HEK293 (cell line): ENCODE measurements around the gene MAP3K5.
A peak's percentile ranks its signal among the peaks of the same experiment; 100 is the strongest.

ENCODE experiments used
- CTCF ChIA-PET: fragments of 350-600 bp; formaldehyde crosslinking; extraction: SDS; loops from one replicate; lab custom pipeline; 2021; ENCODE audit warnings: antibody characterized with exemption; lab: Yijun Ruan, JAX
- POLR2A ChIA-PET: fragments of 300-600 bp; formaldehyde crosslinking; extraction: SDS; loops from one replicate; lab custom pipeline; 2020; ENCODE audit warnings: antibody characterized with exemption, inconsistent platforms; lab: Yijun Ruan, JAX
- H3K27ac ChIP-seq: fragments of 200-500 bp; sonication (Bioruptor generic); 2 replicates; pipeline ENCODE4 v1.5.1; 2014; ENCODE audit warnings: low read depth, low read length, control low read depth, inconsistent platforms; ENCODE audit errors: extremely low read depth
- H3K36me3 ChIP-seq, 2 experiments: fragments of 200-500 bp in 1 of 2; sonication (Bioruptor generic) in 1 of 2; 1 replicate in 1 of 2; 2 replicates in 1 of 2; pipeline ENCODE4 v1.5.1; 2014 to 2017; ENCODE audit warnings: inconsistent platforms in 2 of 2, low read length in 2 of 2; ENCODE audit not compliant: control insufficient read depth in 2 of 2, insufficient read depth in 1 of 2
- H3K4me1 ChIP-seq: fragments of 200-500 bp; sonication (Bioruptor generic); 2 replicates; pipeline ENCODE4 v1.5.1; 2014; ENCODE audit warnings: mild to moderate bottlenecking, low read length, inconsistent platforms; ENCODE audit not compliant: control insufficient read depth, insufficient read depth
- H3K4me3 ChIP-seq: 2 replicates; pipeline ENCODE4 v1.5.1; 2011; ENCODE audit warnings: low read depth, mild to moderate bottlenecking, control low read depth, low read length, moderate library complexity
- H3K9me3 ChIP-seq: fragments of 200-500 bp; sonication (Bioruptor generic); 2 replicates; pipeline ENCODE4 v1.5.1; 2014; ENCODE audit warnings: low read depth, low read length, inconsistent platforms; ENCODE audit not compliant: control insufficient read depth, insufficient read depth
- EGR2 ChIP-seq: fragments of 450-650 bp; formaldehyde crosslinking; IDR thresholded peaks from 2 replicates; pipeline ENCODE4 v1.5.1; 2016; ENCODE audit warnings: low read depth, missing biosample characterization, missing genetic modification characterization
- GFI1B ChIP-seq: fragments of 450-650 bp; formaldehyde crosslinking; IDR thresholded peaks from 2 replicates; pipeline ENCODE4 v1.5.1; 2016; ENCODE audit warnings: missing biosample characterization, missing genetic modification characterization
- HOXC10 ChIP-seq: sonication (generic); formaldehyde crosslinking; IDR thresholded peaks from 2 replicates; pipeline ENCODE4 v1.8.1; 2023; ENCODE audit warnings: mild to moderate bottlenecking, missing genetic modification reagents
- IKZF3 ChIP-seq: fragments of 450-650 bp; IDR thresholded peaks from 2 replicates; pipeline ENCODE4 v1.5.0; 2018; ENCODE audit warnings: missing biosample characterization, mild to moderate bottlenecking, missing genetic modification characterization, moderate library complexity
- KLF1 ChIP-seq: fragments of 450-650 bp; formaldehyde crosslinking; IDR thresholded peaks from 2 replicates; pipeline ENCODE4 v1.5.1; 2016; ENCODE audit warnings: missing biosample characterization, missing genetic modification characterization
- KLF7 ChIP-seq: fragments of 450-650 bp; formaldehyde crosslinking; IDR thresholded peaks from 2 replicates; pipeline ENCODE4 v1.5.1; 2016; ENCODE audit warnings: missing biosample characterization, missing genetic modification characterization, borderline replicate concordance
- SALL2 ChIP-seq: fragments of 450-650 bp; formaldehyde crosslinking; IDR thresholded peaks from 2 replicates; pipeline ENCODE4 v1.5.0; 2017; ENCODE audit warnings: missing biosample characterization, mild to moderate bottlenecking, missing genetic modification characterization, borderline replicate concordance
- SCRT1 ChIP-seq: fragments of 450-650 bp; formaldehyde crosslinking; IDR thresholded peaks from 2 replicates; pipeline ENCODE4 v1.5.1; 2016; ENCODE audit warnings: missing biosample characterization, missing genetic modification characterization, borderline replicate concordance
- SETDB1 ChIP-seq: IDR thresholded peaks from one replicate; pipeline ENCODE4 v1.6.1; 2017; ENCODE audit warnings: mild to moderate bottlenecking, low read length, moderate library complexity, mixed read lengths; ENCODE audit not compliant: insufficient read length
- ZNF112 ChIP-seq: fragments of 450-650 bp; formaldehyde crosslinking; IDR thresholded peaks from 2 replicates; pipeline ENCODE4 v1.5.0; 2017; ENCODE audit warnings: missing biosample characterization, missing genetic modification characterization
- ZNF133 ChIP-seq: fragments of 450-650 bp; formaldehyde crosslinking; IDR thresholded peaks from 2 replicates; pipeline ENCODE4 v1.5.1; 2016; ENCODE audit warnings: missing biosample characterization, missing genetic modification characterization
- ZNF248 ChIP-seq: fragments of 450-650 bp; formaldehyde crosslinking; IDR thresholded peaks from 2 replicates; pipeline ENCODE4 v1.5.1; 2017; ENCODE audit warnings: missing biosample characterization, missing genetic modification characterization
- ZNF311 ChIP-seq: fragments of 450-650 bp; formaldehyde crosslinking; IDR thresholded peaks from 2 replicates; pipeline ENCODE4 v1.5.1; 2017; ENCODE audit warnings: missing biosample characterization, missing genetic modification characterization, borderline replicate concordance
- ZNF391 ChIP-seq: fragments of 450-650 bp; formaldehyde crosslinking; IDR thresholded peaks from 2 replicates; pipeline ENCODE4 v1.5.1; 2016; ENCODE audit warnings: low read depth, missing biosample characterization, missing genetic modification characterization, borderline replicate concordance
- ZNF426 ChIP-seq: fragments of 450-650 bp; formaldehyde crosslinking; IDR thresholded peaks from 2 replicates; pipeline ENCODE4 v1.5.1; 2017; ENCODE audit warnings: missing biosample characterization, missing genetic modification characterization, mild to moderate bottlenecking, inconsistent platforms, moderate library complexity
- ZNF488 ChIP-seq: fragments of 450-650 bp; formaldehyde crosslinking; IDR thresholded peaks from 2 replicates; pipeline ENCODE4 v1.5.1; 2016; ENCODE audit warnings: missing biosample characterization, missing genetic modification characterization
- ZNF626 ChIP-seq: fragments of 450-650 bp; sonication (Bioruptor Pico); formaldehyde crosslinking; IDR thresholded peaks from 2 replicates; pipeline ENCODE4 v1.5.1; 2018; ENCODE audit warnings: missing biosample characterization, missing genetic modification characterization, inconsistent platforms
- ZNF654 ChIP-seq: fragments of 450-650 bp; formaldehyde crosslinking; IDR thresholded peaks from 2 replicates; pipeline ENCODE4 v1.5.1; 2016; ENCODE audit warnings: low read depth, missing biosample characterization, missing genetic modification characterization
- ZNF701 ChIP-seq: fragments of 450-650 bp; formaldehyde crosslinking; IDR thresholded peaks from 2 replicates; pipeline ENCODE4 v1.5.1; 2016; ENCODE audit warnings: missing biosample characterization, missing genetic modification characterization
- ZNF768 ChIP-seq: fragments of 450-650 bp; formaldehyde crosslinking; IDR thresholded peaks from 2 replicates; pipeline ENCODE4 v1.5.1; 2018; ENCODE audit warnings: missing biosample characterization, mild to moderate bottlenecking, missing genetic modification characterization
- ZNF776 ChIP-seq: fragments of 450-650 bp; formaldehyde crosslinking; IDR thresholded peaks from 2 replicates; pipeline ENCODE4 v1.5.0; 2017; ENCODE audit warnings: missing biosample characterization, missing genetic modification characterization, borderline replicate concordance
- ZNF830 ChIP-seq: fragments of 450-650 bp; IDR thresholded peaks from 2 replicates; pipeline ENCODE4 v1.5.0; 2018; ENCODE audit warnings: missing biosample characterization, missing genetic modification characterization, low read depth, mild to moderate bottlenecking, moderate library complexity
- TF ChIP-seq, protein P1 (sequence below): fragments of 450-650 bp; formaldehyde crosslinking; IDR thresholded peaks from 2 replicates; pipeline ENCODE4; 2016; ENCODE audit warnings: missing biosample characterization, missing genetic modification characterization
- TF ChIP-seq, protein P2 (sequence below): fragments of 450-650 bp; formaldehyde crosslinking; IDR thresholded peaks from 2 replicates; pipeline ENCODE4 v1.5.1; 2016; ENCODE audit warnings: missing biosample characterization, missing genetic modification characterization

Gene MAP3K5

GRCh38 chr6:136706430-136706829 lies 85.8 kb downstream of the MAP3K5 start:
- Histone ChIP-seq H3K4me3 (no peak overlapping the region), H3K9me3 (no peaks in the 10 kb centered on the region), H3K36me3 (no peaks in the 10 kb centered on the region; a peak in 1 of 3 replicates), H3K4me1 (peaks cover 2% of the 10 kb centered on the region; the same call in 1 of the 2 replicates), H3K27ac (no peak overlapping the region)
- no peak for TF ChIP-seq EGR2 (tag by site-specific recombination)
- TF ChIP-seq ZNF133 (tag by site-specific recombination), result peak; percentile 84
- CTCF ChIA-PET, result interaction anchor here (1.1 to 1.4 kb wide), 2 partner anchors 62 to 86 kb away, joined by 3 to 6 read pairs; partner anchors contain the start of gene MAP3K5
- POLR2A ChIA-PET, result no interaction called here

DNA sequence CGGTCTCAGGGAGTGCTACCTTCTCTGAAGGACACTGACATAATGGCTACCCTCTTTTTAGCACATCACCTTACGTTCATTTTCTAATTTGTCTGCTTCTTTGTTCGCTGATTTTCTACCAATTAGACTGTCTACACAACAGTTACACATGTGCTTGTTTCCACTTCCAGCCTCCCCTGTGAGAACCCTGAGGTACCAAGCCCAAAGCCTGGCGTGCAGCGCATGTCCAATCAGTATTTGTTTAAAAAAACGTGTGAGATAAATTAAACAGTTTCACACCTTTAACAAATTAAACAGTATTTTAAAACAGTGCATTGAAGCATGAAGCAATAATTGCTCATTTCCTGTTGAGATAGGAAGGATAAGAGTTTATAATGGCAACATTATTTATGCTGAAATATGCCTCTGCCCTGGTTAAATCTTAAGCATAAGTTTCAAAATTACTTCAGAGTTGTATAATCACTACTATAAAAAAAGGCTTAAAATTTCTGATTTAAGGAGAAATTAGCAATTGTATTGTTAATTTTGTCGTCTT lies 88.9 kb downstream of the MAP3K5 start:
- TF ChIP-seq SCRT1 (tag by site-specific recombination) (no peak), ZNF830 (tag by site-specific recombination) (no peak), ZNF426 (tag by site-specific recombination) (no peak), ZNF391 (tag by site-specific recombination) (no peak), SALL2 (tag by site-specific recombination) (no peak), IKZF3 (tag by site-specific recombination) (no peak), HOXC10 (CRISPR knock-in tag) (no peak), ZNF311 (tag by site-specific recombination) (no peak), ZNF112 (tag by site-specific recombination) (no peak), ZNF248 (tag by site-specific recombination) (no peak), ZNF768 (no peak), ZNF488 (tag by site-specific recombination) (no peak), GFI1B (tag by site-specific recombination) (no peak), ZNF626 (tag by site-specific recombination) (no peak), SETDB1 (no peak), KLF1 (tag by site-specific recombination) (no peak)
- TF ChIP-seq, protein P1, sequence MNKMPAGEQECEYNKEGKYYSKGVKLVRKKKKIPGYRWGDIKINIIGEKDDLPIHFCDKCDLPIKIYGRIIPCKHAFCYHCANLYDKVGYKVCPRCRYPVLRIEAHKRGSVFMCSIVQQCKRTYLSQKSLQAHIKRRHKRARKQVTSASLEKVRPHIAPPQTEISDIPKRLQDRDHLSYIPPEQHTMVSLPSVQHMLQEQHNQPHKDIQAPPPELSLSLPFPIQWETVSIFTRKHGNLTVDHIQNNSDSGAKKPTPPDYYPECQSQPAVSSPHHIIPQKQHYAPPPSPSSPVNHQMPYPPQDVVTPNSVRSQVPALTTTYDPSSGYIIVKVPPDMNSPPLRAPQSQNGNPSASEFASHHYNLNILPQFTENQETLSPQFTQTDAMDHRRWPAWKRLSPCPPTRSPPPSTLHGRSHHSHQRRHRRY, result no peak
- TF ChIP-seq, all 188 proteins: peak for 0
- Histone ChIP-seq H3K9me3 (no peaks in the 10 kb centered on the region), H3K4me1 (peaks cover 2% of the 10 kb centered on the region; the same call in 1 of the 2 replicates), H3K36me3 (no peaks in the 10 kb centered on the region; a peak in 1 of 3 replicates), H3K27ac (no peak overlapping the region), H3K4me3 (no peak overlapping the region)
- CTCF ChIA-PET, result interaction anchor here (1.2 to 1.7 kb wide), 2 partner anchors 18 to 59 kb away, joined by 4 to 5 read pairs; no protein-coding TSS in a partner anchor
- POLR2A ChIA-PET, result no interaction called here

GRCh38 chr6:136701045-136701444 lies 91.2 kb downstream of the MAP3K5 start:
- Histone ChIP-seq H3K4me3 (no peak overlapping the region), H3K4me1 (peaks cover 2% of the 10 kb centered on the region; the same call in 1 of the 2 replicates), H3K9me3 (no peaks in the 10 kb centered on the region), H3K36me3 (no peaks in the 10 kb centered on the region; a peak in 1 of 3 replicates), H3K27ac (no peak overlapping the region)
- TF ChIP-seq ZNF776 (tag by site-specific recombination) (no peak), ZNF654 (tag by site-specific recombination) (no peak), ZNF701 (tag by site-specific recombination) (no peak), KLF7 (tag by site-specific recombination) (no peak)
- TF ChIP-seq, protein P2, sequence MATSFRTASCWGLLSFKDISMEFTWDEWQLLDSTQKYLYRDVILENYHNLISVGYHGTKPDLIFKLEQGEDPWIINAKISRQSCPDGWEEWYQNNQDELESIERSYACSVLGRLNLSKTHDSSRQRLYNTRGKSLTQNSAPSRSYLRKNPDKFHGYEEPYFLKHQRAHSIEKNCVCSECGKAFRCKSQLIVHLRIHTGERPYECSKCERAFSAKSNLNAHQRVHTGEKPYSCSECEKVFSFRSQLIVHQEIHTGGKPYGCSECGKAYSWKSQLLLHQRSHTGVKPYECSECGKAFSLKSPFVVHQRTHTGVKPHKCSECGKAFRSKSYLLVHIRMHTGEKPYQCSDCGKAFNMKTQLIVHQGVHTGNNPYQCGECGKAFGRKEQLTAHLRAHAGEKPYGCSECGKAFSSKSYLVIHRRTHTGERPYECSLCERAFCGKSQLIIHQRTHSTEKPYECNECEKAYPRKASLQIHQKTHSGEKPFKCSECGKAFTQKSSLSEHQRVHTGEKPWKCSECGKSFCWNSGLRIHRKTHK (tag by site-specific recombination), result no peak
- POLR2A ChIA-PET, result no interaction called here
- CTCF ChIA-PET, result interaction anchor here (0.7 to 3.3 kb wide), 3 partner anchors 20 to 91 kb away, joined by 3 to 13 read pairs (median 4); partner anchors contain the start of gene MAP3K5
